H9 (cell line): Measurements from ENCODE around the gene SLC22A5. TPM values are rescaled to one million over a fixed set of nuclear protein-coding genes. Genes with fewer than 3 reads are reported as not detected.

Experiments used
- DNase-seq: peaks from one replicate; pipeline ENCODE4 v3.0.0-alpha.2; 2017
- H2AFZ ChIP-seq: one replicate; pipeline ENCODE4 v1.6.1; 2013; ENCODE audit warnings: mild to moderate bottlenecking, low read length, control low read depth, moderate library complexity
- H2AK5ac ChIP-seq: 2 replicates; pipeline ENCODE4 v1.6.1; 2013; ENCODE audit warnings: low read length, control low read depth, mixed read lengths; ENCODE audit not compliant: insufficient read length
- H2BK120ac ChIP-seq: one replicate; pipeline ENCODE4 v1.6.1; 2013; ENCODE audit warnings: low read depth, mild to moderate bottlenecking, low read length, control low read depth, inconsistent platforms; ENCODE audit not compliant: poor library complexity, severe bottlenecking
- H2BK12ac ChIP-seq: 2 replicates; pipeline ENCODE4 v1.6.1; 2013; ENCODE audit warnings: low read length, control low read depth, mixed read lengths, low read depth; ENCODE audit not compliant: insufficient read length
- H2BK15ac ChIP-seq: 2 replicates; pipeline ENCODE4 v1.6.1; 2013; ENCODE audit warnings: low read depth, low read length, control low read depth
- H2BK20ac ChIP-seq: one replicate; pipeline ENCODE4 v1.6.1; 2013; ENCODE audit warnings: low read depth, mild to moderate bottlenecking, low read length, control low read depth, inconsistent platforms; ENCODE audit not compliant: poor library complexity, severe bottlenecking
- H2BK5ac ChIP-seq: 2 replicates; pipeline ENCODE4 v1.6.1; 2013; ENCODE audit warnings: low read length, control low read depth, mixed read lengths; ENCODE audit not compliant: insufficient read length
- H3K14ac ChIP-seq: 2 replicates; pipeline ENCODE4 v1.6.1; 2013; ENCODE audit warnings: low read length, control low read depth; ENCODE audit not compliant: insufficient read depth
- H3K18ac ChIP-seq: 2 replicates; pipeline ENCODE4 v1.6.1; 2013; ENCODE audit warnings: low read depth, mild to moderate bottlenecking, mixed read lengths, low read length, control low read depth; ENCODE audit not compliant: insufficient read length
- H3K23ac ChIP-seq: 2 replicates; pipeline ENCODE4 v1.6.1; 2013; ENCODE audit warnings: low read length, control low read depth, mixed read lengths, low read depth; ENCODE audit not compliant: insufficient read length
- H3K23me2 ChIP-seq: 2 replicates; pipeline ENCODE4 v1.6.1; 2013; ENCODE audit warnings: low read depth, mild to moderate bottlenecking, mixed read lengths, low read length, control low read depth; ENCODE audit not compliant: insufficient read length, poor library complexity, severe bottlenecking
- H3K27ac ChIP-seq: 2 replicates; pipeline ENCODE4 v1.5.1; 2013; ENCODE audit warnings: low read length, control low read depth, mixed read lengths, low read depth; ENCODE audit not compliant: insufficient read length
- H3K27me3 ChIP-seq: 2 replicates; pipeline ENCODE4 v1.6.1; 2013; ENCODE audit warnings: low read length, control low read depth, inconsistent platforms; ENCODE audit not compliant: insufficient read depth
- H3K4ac ChIP-seq: 2 replicates; pipeline ENCODE4 v1.6.1; 2013; ENCODE audit warnings: low read depth, mild to moderate bottlenecking, control low read depth, inconsistent platforms, low read length, moderate library complexity
- H3K4me1 ChIP-seq: 2 replicates; pipeline ENCODE4 v1.6.1; 2013; ENCODE audit warnings: low read length, control low read depth, inconsistent platforms; ENCODE audit not compliant: insufficient read depth
- H3K4me2 ChIP-seq: 2 replicates; pipeline ENCODE4 v1.6.1; 2013; ENCODE audit warnings: low read length, control low read depth, mixed read lengths; ENCODE audit not compliant: insufficient read length, insufficient read depth
- H3K56ac ChIP-seq: 2 replicates; pipeline ENCODE4 v1.6.1; 2013; ENCODE audit warnings: low read depth, mild to moderate bottlenecking, mixed read lengths, low read length, control low read depth; ENCODE audit not compliant: insufficient read length
- H3K79me1 ChIP-seq: 2 replicates; pipeline ENCODE4 v1.6.1; 2013; ENCODE audit warnings: low read depth, mild to moderate bottlenecking, moderate library complexity, low read length, control low read depth, inconsistent platforms; ENCODE audit not compliant: insufficient read depth, poor library complexity, severe bottlenecking
- H3K79me2 ChIP-seq: 2 replicates; pipeline ENCODE4 v1.6.1; 2013; ENCODE audit warnings: low read length, control low read depth, inconsistent platforms; ENCODE audit not compliant: insufficient read depth
- H3K9ac ChIP-seq: 2 replicates; pipeline ENCODE4 v1.6.1; 2013; ENCODE audit warnings: low read length, control low read depth, mixed read lengths; ENCODE audit not compliant: insufficient read length; ENCODE audit errors: extremely low read depth
- H3K9me3 ChIP-seq: one replicate; pipeline ENCODE4 v1.6.1; 2013; ENCODE audit warnings: low read depth, low read length, inconsistent platforms; ENCODE audit not compliant: control insufficient read depth
- H3T11ph ChIP-seq: one replicate; pipeline ENCODE4 v1.6.1; 2013; ENCODE audit warnings: mild to moderate bottlenecking, low read length, control low read depth, inconsistent platforms
- H4K20me1 ChIP-seq: one replicate; pipeline ENCODE4 v1.6.1; 2013; ENCODE audit not compliant: control insufficient read depth, insufficient read length, insufficient read depth
- H4K5ac ChIP-seq: 2 replicates; pipeline ENCODE4 v1.6.1; 2013; ENCODE audit warnings: low read depth, mild to moderate bottlenecking, mixed read lengths, low read length, control low read depth; ENCODE audit not compliant: insufficient read length
- H4K8ac ChIP-seq: replicated peaks from 2 replicates; pipeline ENCODE4 v1.6.1; 2013; ENCODE audit warnings: low read length, control low read depth, mixed read lengths, low read depth; ENCODE audit not compliant: insufficient read length
- H4K91ac ChIP-seq: 2 replicates; pipeline ENCODE4 v1.6.1; 2013; ENCODE audit warnings: low read depth, mild to moderate bottlenecking, moderate library complexity, mixed read lengths, low read length, control low read depth; ENCODE audit not compliant: insufficient read length
- H3K27ac Mint-ChIP-seq, 3 experiments: 2 replicates in 2 of 3; 3 replicates in 1 of 3; pipeline ENCODE4 v1.8.0; 2020 to 2021; ENCODE audit warnings: mixed read lengths in 3 of 3, mild to moderate bottlenecking in 1 of 3, moderate library complexity in 1 of 3
- H3K27me3 Mint-ChIP-seq: 2 replicates; pipeline ENCODE4 v1.8.0; 2021; ENCODE audit warnings: low read depth, mild to moderate bottlenecking, moderate library complexity, mixed read lengths
- H3K36me3 Mint-ChIP-seq, 3 experiments: 2 replicates in 2 of 3; 3 replicates in 1 of 3; pipeline ENCODE4 v1.8.0; 2020 to 2021; ENCODE audit warnings: low read depth in 3 of 3, mixed read lengths in 3 of 3; ENCODE audit not compliant: insufficient read depth in 1 of 3
- H3K4me1 Mint-ChIP-seq, 2 experiments: 2 replicates each; pipeline ENCODE4 v1.8.0; 2020; ENCODE audit warnings: mixed read lengths in 2 of 2
- H3K4me3 Mint-ChIP-seq, 2 experiments: 2 replicates in 1 of 2; 3 replicates in 1 of 2; pipeline ENCODE4 v1.8.0; 2020 to 2021; ENCODE audit warnings: mild to moderate bottlenecking in 2 of 2, mixed read lengths in 2 of 2, moderate library complexity in 1 of 2
- H3K9me3 Mint-ChIP-seq, 2 experiments: 2 replicates in 1 of 2; 3 replicates in 1 of 2; pipeline ENCODE4 v1.8.0; 2020; ENCODE audit warnings: mild to moderate bottlenecking in 2 of 2, mixed read lengths in 2 of 2, moderate library complexity in 1 of 2
- CTCF ChIP-seq: fragments of 200-600 bp; sonication (generic); conservative IDR thresholded peaks from 3 replicates; pipeline ENCODE4 v1.8.0; 2021; ENCODE audit warnings: antibody characterized with exemption, mild to moderate bottlenecking
- WGBS: extraction: QIAGEN DNeasy Blood & Tissue Kit; methylation state at CpG from one replicate; pipeline ENCODE4 v1.1.7; 2013; ENCODE audit warnings: missing lambda C conversion rate, low lambda C conversion rate, mixed read lengths; ENCODE audit not compliant: insufficient read length; ENCODE audit errors: extremely low coverage; 5-methylcytosine and 5-hydroxymethylcytosine counted together
- total RNA-seq: library from RNA; stranded (reverse); gene quantifications from 2 replicates; pipeline ENCODE4 v1.2.1, GENCODE V29; 2021

Gene SLC22A5
- total RNA-seq, 1 experiment from 2014 or later, result 3.4 TPM

GRCh38 chr5:132387640-132388117 is 18.2 kb downstream of the SLC22A5 start:
- no peak overlapping the region for H3K4me3 Mint-ChIP-seq
- H3K9ac ChIP-seq, result no peak overlapping the region
- H3K36me3 Mint-ChIP-seq, result no peaks in the 10 kb centered on the region; a peak in 1 of 7 replicates
- TF ChIP-seq CTCF, result no peak
- H2BK120ac ChIP-seq, result no peak overlapping the region
- H3T11ph ChIP-seq, result no peak overlapping the region
- no peaks in the 10 kb centered on the region for H3K79me1 ChIP-seq
- peaks cover 8 to 11% of the 10 kb centered on the region in 2 experiments for H3K4me1 Mint-ChIP-seq
- no peak overlapping the region for H3K14ac ChIP-seq
- H4K8ac ChIP-seq, result no peak overlapping the region
- no peak overlapping the region for H2BK15ac ChIP-seq
- no peak overlapping the region for H2AK5ac ChIP-seq
- no peak overlapping the region for H3K4ac ChIP-seq
- no peak overlapping the region for H4K5ac ChIP-seq
- no CpG with 5 or more reads among the region's 4 CpGs for WGBS
- no peak for DNase-seq
- no peaks in the 10 kb centered on the region for H4K20me1 ChIP-seq
- H2AFZ ChIP-seq, result no peak overlapping the region
- H3K27ac Mint-ChIP-seq, result no peak overlapping the region
- no peak overlapping the region for H2BK5ac ChIP-seq
- no peak overlapping the region for H3K23ac ChIP-seq
- H3K4me2 ChIP-seq, result no peak overlapping the region
- H3K79me2 ChIP-seq, result no peaks in the 10 kb centered on the region
- no peaks in the 10 kb centered on the region for H3K4me1 ChIP-seq
- no peak overlapping the region for H2BK20ac ChIP-seq
- H3K23me2 ChIP-seq, result no peaks in the 10 kb centered on the region
- H3K27ac ChIP-seq, result no peak overlapping the region
- no peaks in the 10 kb centered on the region for H3K9me3 ChIP-seq
- H3K18ac ChIP-seq, result no peak overlapping the region
- no peaks in the 10 kb centered on the region for H3K27me3 Mint-ChIP-seq
- H4K91ac ChIP-seq, result no peak overlapping the region
- no peak overlapping the region for H2BK12ac ChIP-seq
- no peak overlapping the region for H3K56ac ChIP-seq
- no peaks in the 10 kb centered on the region for H3K27me3 ChIP-seq
- H3K9me3 Mint-ChIP-seq, result no peaks in the 10 kb centered on the region
